Heart left ventricle (tissue), 13 donors: ENCODE data around the gene DOCK2.

Experiments used
- POLR2A ChIP-seq, 2 donors: fragments of 450-650 bp; IDR thresholded peaks; one replicate each; pipeline ENCODE4 v1.6.1; 2017; ENCODE audit warnings: antibody characterized with exemption in 2 of 2, mild to moderate bottlenecking in 2 of 2, moderate library complexity in 2 of 2
- TF ChIP-seq, protein P1 (sequence below), 12 donors: fragments of 200-600 bp; sonication (generic) in 4 of 12; IDR thresholded peaks; one replicate each; pipeline versions ENCODE4 v1.5.0 to v1.8.0; 2018 to 2022; ENCODE audit warnings: antibody characterized with exemption in 12 of 12, mild to moderate bottlenecking in 5 of 12
- donor health status: ischemic (EF 13 %, LVEDD 7.1; RV severe dilation, severe dysfunction).
- donor health status: DM: no; HTN: yes; CAD: no.
- donor health status: DM: no; HTN: no; CAD: no.
- donor health status: ischemic (EF 25% LVEDD 6.9; RV normal size, moderate dysfunction).
- donor health status: ischemic (EF 25% LVEDD 5.7; RV mildly dilated, moderate dysfunction).
- donor health status: ischemic (EF 35%, LVEDD 5.7; RV mildly dilated, moderate dysfunction).
- donor health status: nonischemic (EF 11% LVEDD 7.7; RV severe dilation, severe dysfunction).
- donor health status: DM: yes; HTN: yes; CAD: no.
- donor health status: PGD.
- donor health status: ischemic (EF 29% LVEDD 5.4; RV normal size, mild dysfunction).
- donor health status: nonischemic (EF 23%, LVEDD 6.1; RV moderate dilation, normal function).

DNA sequence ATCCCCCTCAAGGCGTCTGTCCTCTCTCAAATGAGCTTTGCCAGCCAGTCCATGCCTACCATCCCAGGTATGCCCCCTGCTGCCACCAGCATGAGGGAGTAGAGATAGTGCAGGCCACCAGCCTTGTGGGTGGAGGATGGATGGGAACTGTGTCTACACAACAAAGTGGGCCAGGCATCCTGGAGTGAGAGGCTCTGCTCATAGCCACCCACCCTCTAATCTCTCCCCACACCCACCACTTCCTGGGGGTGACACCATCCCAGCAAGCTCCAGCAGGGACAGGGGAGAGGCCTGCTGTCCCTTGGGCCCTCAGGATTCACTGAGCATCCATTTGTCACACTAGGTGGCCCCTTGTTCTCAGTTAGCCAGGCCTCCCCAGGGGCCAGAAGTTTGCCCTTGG is 443.1 kb downstream of the DOCK2 start:
- TF ChIP-seq, protein P1, sequence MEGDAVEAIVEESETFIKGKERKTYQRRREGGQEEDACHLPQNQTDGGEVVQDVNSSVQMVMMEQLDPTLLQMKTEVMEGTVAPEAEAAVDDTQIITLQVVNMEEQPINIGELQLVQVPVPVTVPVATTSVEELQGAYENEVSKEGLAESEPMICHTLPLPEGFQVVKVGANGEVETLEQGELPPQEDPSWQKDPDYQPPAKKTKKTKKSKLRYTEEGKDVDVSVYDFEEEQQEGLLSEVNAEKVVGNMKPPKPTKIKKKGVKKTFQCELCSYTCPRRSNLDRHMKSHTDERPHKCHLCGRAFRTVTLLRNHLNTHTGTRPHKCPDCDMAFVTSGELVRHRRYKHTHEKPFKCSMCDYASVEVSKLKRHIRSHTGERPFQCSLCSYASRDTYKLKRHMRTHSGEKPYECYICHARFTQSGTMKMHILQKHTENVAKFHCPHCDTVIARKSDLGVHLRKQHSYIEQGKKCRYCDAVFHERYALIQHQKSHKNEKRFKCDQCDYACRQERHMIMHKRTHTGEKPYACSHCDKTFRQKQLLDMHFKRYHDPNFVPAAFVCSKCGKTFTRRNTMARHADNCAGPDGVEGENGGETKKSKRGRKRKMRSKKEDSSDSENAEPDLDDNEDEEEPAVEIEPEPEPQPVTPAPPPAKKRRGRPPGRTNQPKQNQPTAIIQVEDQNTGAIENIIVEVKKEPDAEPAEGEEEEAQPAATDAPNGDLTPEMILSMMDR (IDR thresholded peaks at IDR 0.05): no peak
- no peak for TF ChIP-seq POLR2A (IDR thresholded peaks at IDR 0.05)
